Tibial nerve (tissue), 4 donors: Measurements from ENCODE around the gene IL31. TPM values are rescaled to one million over a fixed set of nuclear protein-coding genes. Genes with fewer than 3 reads are reported as not detected.

Source experiments
- DNase-seq, 2 donors: peaks; one replicate each; pipeline ENCODE4 v3.0.0-alpha.2; 2019; ENCODE audit warnings: low spot score in 2 of 2
- H3K27ac ChIP-seq, 4 donors: fragments of 200-600 bp; sonication (generic) in 3 of 4; one replicate each; pipeline ENCODE4 v1.5.1; 2017 to 2019; ENCODE audit warnings: mild to moderate bottlenecking in 1 of 4
- H3K27me3 ChIP-seq, 2 donors: fragments of 200-600 bp; sonication (generic) in 1 of 2; one replicate each; pipeline versions ENCODE4 v1.5.1 to v1.6.0; 2017 to 2019
- H3K36me3 ChIP-seq, 3 donors: fragments of 200-600 bp; sonication (generic); one replicate each; pipeline ENCODE4 v1.5.1; 2018 to 2019
- H3K4me1 ChIP-seq, 4 donors: fragments of 200-600 bp; sonication (generic) in 3 of 4; one replicate each; pipeline ENCODE4 v1.5.1; 2017 to 2019
- H3K4me3 ChIP-seq, 4 donors: fragments of 200-600 bp; sonication (generic) in 3 of 4; one replicate each; pipeline ENCODE4 v1.5.1; 2017 to 2019; ENCODE audit warnings: mild to moderate bottlenecking in 1 of 4, moderate library complexity in 1 of 4
- H3K9me3 ChIP-seq, 4 donors: fragments of 200-600 bp; sonication (generic) in 3 of 4; one replicate each; pipeline ENCODE4 v1.5.1; 2017 to 2019
- EP300 ChIP-seq, 2 donors: sonication (generic); formaldehyde crosslinking; IDR thresholded peaks; one replicate each; pipeline ENCODE4 v1.6.1; 2017; ENCODE audit warnings: antibody characterized with exemption in 2 of 2, mild to moderate bottlenecking in 1 of 2
- POLR2A ChIP-seq, 2 donors: fragments of 450-650 bp; IDR thresholded peaks; one replicate each; pipeline ENCODE4 v1.6.1; 2017; ENCODE audit warnings: antibody characterized with exemption in 2 of 2, mild to moderate bottlenecking in 2 of 2, moderate library complexity in 2 of 2
- WGBS, 2 donors: methylation state at CpG; one replicate each; pipeline ENCODE4 v1.1.5; 2018; 5-methylcytosine and 5-hydroxymethylcytosine counted together
- total RNA-seq, 4 donors: library from RNA; depleted of rRNA; stranded (reverse); fragments of >200 nt; gene quantifications; one replicate each; pipeline ENCODE4 v1.1.0, GENCODE V29; 2016
- TF ChIP-seq, protein P1 (sequence below), 5 experiments: fragments of 200-600 bp in 3 of 5; fragments of 450-650 bp in 2 of 5; sonication (generic) in 3 of 5; IDR thresholded peaks; one replicate each; pipeline ENCODE4 v1.5.1; 2016 to 2019; ENCODE audit warnings: antibody characterized with exemption in 5 of 5, mild to moderate bottlenecking in 3 of 5, moderate library complexity in 2 of 5

The IL31 gene
- total RNA-seq = not detected

GRCh38 chr12:122174155-122174845 is at the start of gene IL31:
TSS of gene IL31 (minus strand) at chr12:122174221. CDS start at chr12:122174172, 49 bp downstream.
- no peak for DNase-seq
- Histone ChIP-seq H3K27me3 (no peaks in the 10 kb centered on the region), H3K9me3 (no peaks in the 10 kb centered on the region), H3K36me3 (no peaks in the 10 kb centered on the region), H3K4me1 (no peaks in the 10 kb centered on the region), H3K4me3 (no peak within 1 kb of the TSS), H3K27ac (no peak within 1 kb of the TSS)
- TF ChIP-seq POLR2A (IDR thresholded peaks at IDR 0.05) = no peak
- TF ChIP-seq, protein P1, sequence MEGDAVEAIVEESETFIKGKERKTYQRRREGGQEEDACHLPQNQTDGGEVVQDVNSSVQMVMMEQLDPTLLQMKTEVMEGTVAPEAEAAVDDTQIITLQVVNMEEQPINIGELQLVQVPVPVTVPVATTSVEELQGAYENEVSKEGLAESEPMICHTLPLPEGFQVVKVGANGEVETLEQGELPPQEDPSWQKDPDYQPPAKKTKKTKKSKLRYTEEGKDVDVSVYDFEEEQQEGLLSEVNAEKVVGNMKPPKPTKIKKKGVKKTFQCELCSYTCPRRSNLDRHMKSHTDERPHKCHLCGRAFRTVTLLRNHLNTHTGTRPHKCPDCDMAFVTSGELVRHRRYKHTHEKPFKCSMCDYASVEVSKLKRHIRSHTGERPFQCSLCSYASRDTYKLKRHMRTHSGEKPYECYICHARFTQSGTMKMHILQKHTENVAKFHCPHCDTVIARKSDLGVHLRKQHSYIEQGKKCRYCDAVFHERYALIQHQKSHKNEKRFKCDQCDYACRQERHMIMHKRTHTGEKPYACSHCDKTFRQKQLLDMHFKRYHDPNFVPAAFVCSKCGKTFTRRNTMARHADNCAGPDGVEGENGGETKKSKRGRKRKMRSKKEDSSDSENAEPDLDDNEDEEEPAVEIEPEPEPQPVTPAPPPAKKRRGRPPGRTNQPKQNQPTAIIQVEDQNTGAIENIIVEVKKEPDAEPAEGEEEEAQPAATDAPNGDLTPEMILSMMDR (IDR thresholded peaks at IDR 0.05) = no peak
- no peak for TF ChIP-seq EP300 (IDR thresholded peaks at IDR 0.05)
- WGBS, 2 donors = 90 to 91% methylated on average over 17 of the region's 17 CpGs

GRCh38 chr12:122216445-122216844 is 42.4 kb upstream of the IL31 start:
- Histone ChIP-seq H3K27me3 (no peaks in the 10 kb centered on the region), H3K9me3 (no peaks in the 10 kb centered on the region), H3K4me1 (no peaks in the 10 kb centered on the region), H3K36me3 (peaks cover 10 to 100% (median 18%) of the 10 kb centered on the region in 3 donors), H3K4me3 (no peak overlapping the region), H3K27ac (no peak overlapping the region)
- WGBS, 2 donors = 95 to 98% methylated on average over 1 of the region's 1 CpG
- no peak for TF ChIP-seq POLR2A (IDR thresholded peaks at IDR 0.05)
- TF ChIP-seq, protein P1 (IDR thresholded peaks at IDR 0.05) = no peak
- TF ChIP-seq EP300 (IDR thresholded peaks at IDR 0.05) = no peak
- no peak for DNase-seq

DNA sequence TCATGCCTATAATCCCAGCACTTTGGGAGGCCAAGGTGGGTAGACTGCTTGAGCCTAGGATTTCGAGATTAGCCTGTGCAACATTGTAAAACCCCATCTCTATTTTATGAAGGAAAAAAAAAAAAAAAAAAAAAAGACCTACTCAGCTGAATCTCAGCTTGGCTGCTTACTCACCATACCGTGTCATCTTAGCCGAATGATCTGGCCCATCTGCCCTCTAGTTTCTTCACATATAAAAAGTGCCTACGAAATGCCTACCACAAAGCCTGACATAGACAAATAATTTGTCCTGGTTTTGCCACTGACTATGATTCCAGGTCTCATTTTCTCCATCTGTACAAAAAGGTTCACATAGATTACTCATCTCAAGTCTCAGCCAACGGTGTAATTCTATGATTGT is 41.8 kb upstream of the IL31 start:
- 87 to 91% methylated on average over 5 of the region's 5 CpGs for WGBS, 2 donors
- Histone ChIP-seq H3K27ac (no peak overlapping the region), H3K4me3 (no peak overlapping the region), H3K9me3 (no peaks in the 10 kb centered on the region), H3K36me3 (peaks cover 10 to 99% (median 23%) of the 10 kb centered on the region in 3 donors), H3K27me3 (no peaks in the 10 kb centered on the region), H3K4me1 (no peaks in the 10 kb centered on the region)
- DNase-seq = no peak
- no peak for TF ChIP-seq POLR2A (IDR thresholded peaks at IDR 0.05)
- TF ChIP-seq, protein P1 (IDR thresholded peaks at IDR 0.05) = no peak
- TF ChIP-seq EP300 (IDR thresholded peaks at IDR 0.05) = no peak

DNA sequence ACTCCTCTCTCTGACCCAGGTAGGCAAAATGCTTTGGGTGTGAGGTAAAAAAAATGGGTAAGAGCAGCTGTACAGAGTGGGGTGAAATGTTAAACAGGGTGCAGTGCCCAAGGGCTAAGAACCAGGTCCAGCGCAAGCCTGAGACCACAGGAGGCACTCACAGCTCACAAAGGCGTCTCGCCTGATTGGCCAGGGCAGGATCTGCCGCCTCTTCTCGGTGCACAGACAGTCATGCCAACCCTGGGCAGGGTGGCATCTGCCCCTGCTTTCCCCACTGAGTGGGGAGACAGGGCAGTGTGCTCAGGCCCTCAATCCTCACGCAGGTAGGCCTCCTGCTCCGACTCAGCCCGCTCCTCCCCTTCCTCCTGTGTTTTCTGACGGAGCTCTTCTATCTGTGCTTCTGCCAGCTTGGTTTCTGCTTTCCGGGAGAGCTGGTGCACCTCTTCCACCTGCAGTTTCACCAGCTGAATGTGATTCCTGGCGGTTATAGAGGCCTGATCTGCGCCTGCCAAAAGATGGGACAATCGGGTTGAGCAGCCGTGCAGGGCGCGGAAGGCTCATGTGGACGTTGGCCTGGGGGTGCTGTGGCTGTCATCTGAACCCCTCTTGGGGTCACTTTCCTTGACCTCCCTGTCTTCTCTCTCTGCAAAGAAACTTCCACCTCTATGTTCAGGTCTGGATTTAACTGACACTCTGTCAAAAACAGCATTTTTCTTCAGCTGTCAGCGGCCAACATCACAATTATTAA is 34.2 kb upstream of the IL31 start:
- Histone ChIP-seq H3K27ac (no peak overlapping the region), H3K27me3 (peaks cover 0 to 18% of the 10 kb centered on the region in 2 donors), H3K4me1 (peaks cover 0 to 28% (median 4%) of the 10 kb centered on the region in 4 donors), H3K4me3 (no peak overlapping the region), H3K9me3 (no peaks in the 10 kb centered on the region), H3K36me3 (peaks cover 0 to 71% (median 18%) of the 10 kb centered on the region in 3 donors)
- no peak for TF ChIP-seq POLR2A (IDR thresholded peaks at IDR 0.05)
- no peak for TF ChIP-seq EP300 (IDR thresholded peaks at IDR 0.05)
- TF ChIP-seq, protein P1 (IDR thresholded peaks at IDR 0.05) = no peak
- whole genome bisulfite sequencing, 2 donors = 88 to 90% methylated on average over 18 of the region's 18 CpGs
- no peak for DNase-seq

- 83 to 86% methylated on average over 8 of the region's 8 CpGs for WGBS, 2 donors
Observed at GRCh38 chr12:122207391-122207790, 33.4 kb upstream of the IL31 start.

More at GRCh38 chr12:122207391-122207790, 33.4 kb upstream of the IL31 start:
- Histone ChIP-seq H3K27ac (no peak overlapping the region), H3K4me1 (peaks cover 0 to 35% (median 10%) of the 10 kb centered on the region in 4 donors), H3K9me3 (no peaks in the 10 kb centered on the region), H3K27me3 (peaks cover 5 to 26% of the 10 kb centered on the region in 2 donors), H3K36me3 (peaks cover 0 to 62% (median 16%) of the 10 kb centered on the region in 3 donors), H3K4me3 (no peak overlapping the region)
- DNase-seq = no peak
- TF ChIP-seq, protein P1 (IDR thresholded peaks at IDR 0.05) = no peak
- TF ChIP-seq EP300 (IDR thresholded peaks at IDR 0.05) = no peak
- TF ChIP-seq POLR2A (IDR thresholded peaks at IDR 0.05) = no peak
